GM19351 (cell line): ENCODE measurements around the gene ACAP3.

Experiments
- ATAC-seq: cut with Tn5 transposase; IDR thresholded peaks from one replicate; pipeline ENCODE4 v1.9.1; 2021; ENCODE audit warnings: mild to moderate bottlenecking, moderate library complexity; ENCODE audit not compliant: unreplicated experiment

Gene ACAP3

DNA sequence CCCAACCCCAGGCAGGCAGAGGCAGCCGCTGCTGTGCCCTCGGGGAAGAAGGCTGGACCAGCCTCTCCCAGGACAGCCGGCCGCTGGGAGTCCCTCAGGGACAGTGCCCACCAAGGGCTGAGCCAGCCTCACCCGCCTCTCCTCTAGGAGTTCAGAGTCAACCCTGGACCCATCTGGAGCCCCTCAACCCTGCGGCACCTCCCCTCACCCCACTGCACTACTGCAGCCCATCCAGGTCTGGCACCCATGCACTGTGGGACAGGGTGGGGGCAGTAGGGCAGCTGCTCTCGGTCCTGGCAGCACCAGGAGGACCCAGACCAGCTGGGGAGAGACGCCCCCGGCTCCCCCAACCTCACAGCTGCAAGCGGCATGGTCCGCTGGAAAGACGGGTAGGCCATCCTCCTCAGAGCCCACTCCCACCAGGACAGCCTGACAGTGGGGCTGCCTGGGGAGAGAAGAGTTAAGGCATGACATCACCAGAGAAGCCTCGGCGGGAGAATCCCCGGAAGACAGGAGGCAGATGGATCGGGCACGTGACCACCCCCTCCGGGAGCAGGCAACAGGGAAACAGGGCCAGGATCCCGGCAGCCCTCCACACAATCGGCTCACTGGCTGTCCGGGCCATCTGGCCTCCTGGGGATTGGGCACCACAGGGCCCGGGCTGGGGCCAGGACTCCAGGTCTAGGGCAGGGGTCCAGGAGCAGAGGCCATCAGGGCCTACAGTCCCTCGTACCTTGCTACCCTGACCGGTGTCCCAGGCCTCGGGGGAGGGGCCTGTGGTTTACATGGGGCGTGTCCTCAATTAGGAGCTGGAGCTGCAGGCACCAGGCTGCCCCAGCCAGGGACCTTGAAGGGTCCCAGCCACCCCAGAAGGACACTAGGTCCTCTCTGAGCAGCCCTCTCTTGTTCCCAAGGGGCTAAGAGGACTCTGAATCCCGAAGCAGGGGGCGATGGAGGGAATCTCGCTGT lies 3.1 kb downstream of the ACAP3 start:
- ATAC-seq, result no peak

DNA sequence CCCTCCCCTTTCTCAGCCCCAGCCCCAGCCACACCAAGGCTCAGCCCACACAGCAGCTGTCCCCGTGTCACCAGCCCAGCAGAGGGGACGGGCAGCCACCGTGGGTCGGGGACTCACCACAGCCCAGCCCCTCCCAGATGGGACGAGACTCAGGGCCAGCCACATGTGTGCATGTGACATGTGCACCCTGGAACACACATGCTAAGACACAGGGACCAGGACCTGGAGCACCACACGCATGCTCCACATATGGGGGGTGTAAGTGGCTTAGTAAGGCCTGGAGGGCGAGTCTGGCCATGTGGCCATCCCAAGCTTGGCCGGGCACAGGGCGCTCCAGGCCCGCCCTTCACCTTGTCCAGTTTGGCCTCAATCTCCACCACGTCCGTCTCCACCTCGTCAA lies 4.0 kb downstream of the ACAP3 start:
- no peak for ATAC-seq

- ATAC-seq, result no peak
Measured at GRCh38 chr1:1302951-1303509, 4.7 kb downstream of the ACAP3 start.

DNA sequence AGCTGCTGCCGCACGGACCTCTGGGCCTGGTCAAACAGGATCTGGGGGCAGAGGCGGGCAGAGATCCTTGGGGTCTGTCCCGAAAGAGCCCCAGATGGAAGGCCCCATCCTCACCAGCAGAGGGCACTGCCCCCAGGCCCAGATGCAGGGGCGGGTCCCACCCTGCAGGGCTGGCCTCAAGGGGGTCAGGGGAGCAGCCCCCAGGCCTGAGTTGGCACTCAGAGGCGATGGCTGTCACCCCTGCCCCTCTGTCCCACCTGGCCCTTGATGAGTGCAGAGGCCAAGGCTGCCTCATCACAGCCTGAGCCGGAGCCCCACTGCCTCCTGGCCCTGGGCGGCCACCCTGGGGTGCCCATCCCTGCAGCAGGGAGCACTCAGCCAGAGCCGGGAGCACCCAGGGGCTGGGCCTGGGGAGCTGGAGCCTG lies 5.7 kb downstream of the ACAP3 start:
- no peak for ATAC-seq

GRCh38 chr1:1300352-1300739 lies 7.4 kb downstream of the ACAP3 start:
- no peak for ATAC-seq

- peak; percentile 62 for ATAC-seq
Measured at GRCh38 chr1:1299686-1300351, 7.9 kb downstream of the ACAP3 start.

- ATAC-seq, result no peak
Measured at GRCh38 chr1:1298861-1299685, 8.7 kb downstream of the ACAP3 start.

DNA sequence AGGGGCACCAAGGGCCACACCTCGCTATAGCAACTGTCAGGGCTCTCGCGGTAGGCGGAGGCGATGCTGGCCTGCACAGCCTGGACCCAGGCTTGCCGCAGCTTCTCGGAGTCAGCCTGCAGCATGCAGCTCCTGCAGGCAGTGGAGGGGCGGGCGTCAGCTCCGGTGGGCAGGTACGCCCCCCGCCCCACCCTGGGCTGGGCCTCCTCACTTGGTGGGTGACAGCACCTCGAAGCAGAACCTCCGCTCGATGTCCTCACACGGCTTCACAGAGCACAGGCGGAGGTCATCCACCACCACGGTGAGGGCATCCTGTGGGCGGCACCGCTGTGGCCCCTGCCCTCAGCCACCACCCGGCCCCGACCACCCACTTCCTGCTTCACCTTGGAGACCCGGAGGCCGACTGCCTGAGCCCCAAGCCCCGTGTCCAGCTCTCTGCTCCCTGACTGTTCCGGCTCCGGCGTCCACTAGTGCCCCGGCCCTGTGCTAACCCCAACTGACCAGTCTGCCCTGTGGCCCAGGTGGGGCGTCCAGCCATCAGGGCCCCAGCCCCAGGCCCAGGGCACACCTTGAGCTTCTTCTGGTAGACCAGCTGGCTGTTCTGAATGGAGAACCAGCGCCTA lies 9.8 kb downstream of the ACAP3 start:
- ATAC-seq, result no peak

DNA sequence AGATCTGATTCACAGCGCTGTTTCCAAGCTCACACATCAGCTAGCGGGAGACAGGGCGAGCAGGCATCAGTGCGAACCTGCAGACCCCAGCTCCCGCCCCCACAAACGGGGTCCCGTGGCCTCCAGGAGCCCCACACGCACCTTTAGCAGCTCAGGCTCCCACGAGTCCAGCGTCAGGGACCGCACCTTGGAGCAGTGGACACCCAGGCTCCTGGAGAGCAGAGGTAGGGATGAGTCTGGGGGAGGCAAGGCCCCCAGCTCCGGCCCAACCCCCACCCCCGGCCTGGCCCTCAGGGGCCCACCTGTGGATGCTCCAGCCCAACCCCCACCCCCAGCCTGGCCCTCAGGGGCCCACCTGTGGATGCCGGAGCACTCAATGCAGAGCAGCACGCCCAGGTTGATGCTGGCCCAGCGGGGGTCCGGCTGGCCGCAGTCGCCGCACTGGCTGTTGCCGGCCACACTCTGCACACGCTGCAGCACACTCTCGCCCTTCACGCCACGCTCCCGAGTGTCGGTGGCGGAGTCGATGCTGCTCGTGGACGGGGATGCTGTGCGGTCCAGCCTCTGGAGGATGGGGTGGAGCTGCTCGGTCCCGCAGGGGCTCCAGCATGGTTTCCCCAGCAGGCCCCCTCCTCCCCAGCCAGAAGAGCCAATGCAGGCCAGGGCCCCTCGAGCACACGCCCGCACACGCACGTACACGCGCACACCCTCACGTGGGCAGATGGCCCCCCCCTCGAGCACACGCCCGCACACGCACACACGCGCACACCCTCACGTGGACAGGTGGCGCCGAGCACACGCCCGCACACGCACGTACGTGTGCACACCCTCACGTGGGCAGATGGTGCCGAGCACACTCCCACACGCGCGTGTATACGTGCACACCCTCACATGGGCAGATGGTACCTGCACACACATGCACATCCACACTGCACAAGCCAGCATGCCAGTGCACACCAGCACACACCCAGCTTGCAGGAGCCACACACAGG lies 11.4 kb downstream of the ACAP3 start:
- ATAC-seq, result no peak

DNA sequence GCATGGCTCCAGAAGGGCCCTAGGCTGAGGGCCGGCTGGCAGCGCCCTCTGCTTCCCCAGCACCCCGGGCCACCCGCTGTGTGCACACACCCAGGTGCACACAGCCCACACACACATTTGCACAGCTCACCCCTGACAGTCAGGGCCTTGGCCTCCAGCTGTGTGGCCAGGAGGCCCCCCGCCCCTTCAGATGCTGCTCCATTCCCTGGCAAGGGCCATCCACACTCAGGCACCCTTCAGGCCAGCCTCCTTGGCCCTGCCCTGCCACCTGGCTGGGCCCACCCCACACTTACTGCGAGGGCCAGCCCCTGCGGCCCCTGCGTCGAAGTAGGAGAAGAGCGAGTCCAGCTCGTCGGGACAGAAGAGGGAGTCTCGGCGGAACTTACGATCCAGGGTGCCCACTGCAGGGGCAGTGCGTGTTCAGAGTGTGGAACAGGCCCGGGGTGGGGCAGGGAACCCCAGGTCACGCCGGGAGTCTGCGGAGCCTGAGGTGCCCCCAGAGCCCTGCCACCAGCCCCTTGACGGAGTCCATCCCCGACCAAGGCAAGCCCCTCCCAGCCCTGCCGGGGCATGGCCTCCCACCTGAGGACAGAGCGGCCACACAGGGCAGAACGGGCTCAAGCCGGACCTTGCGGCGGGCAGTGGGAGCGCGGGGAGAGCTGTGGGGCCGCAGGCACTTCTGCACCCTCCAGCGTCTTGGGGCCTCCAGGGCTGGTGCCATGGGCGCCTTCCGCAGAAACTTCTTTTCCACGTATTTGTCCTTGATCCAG lies 12.4 kb downstream of the ACAP3 start:
- no peak for ATAC-seq

- no peak for ATAC-seq
Measured at GRCh38 chr1:1294250-1294890, 13.4 kb downstream of the ACAP3 start.

DNA sequence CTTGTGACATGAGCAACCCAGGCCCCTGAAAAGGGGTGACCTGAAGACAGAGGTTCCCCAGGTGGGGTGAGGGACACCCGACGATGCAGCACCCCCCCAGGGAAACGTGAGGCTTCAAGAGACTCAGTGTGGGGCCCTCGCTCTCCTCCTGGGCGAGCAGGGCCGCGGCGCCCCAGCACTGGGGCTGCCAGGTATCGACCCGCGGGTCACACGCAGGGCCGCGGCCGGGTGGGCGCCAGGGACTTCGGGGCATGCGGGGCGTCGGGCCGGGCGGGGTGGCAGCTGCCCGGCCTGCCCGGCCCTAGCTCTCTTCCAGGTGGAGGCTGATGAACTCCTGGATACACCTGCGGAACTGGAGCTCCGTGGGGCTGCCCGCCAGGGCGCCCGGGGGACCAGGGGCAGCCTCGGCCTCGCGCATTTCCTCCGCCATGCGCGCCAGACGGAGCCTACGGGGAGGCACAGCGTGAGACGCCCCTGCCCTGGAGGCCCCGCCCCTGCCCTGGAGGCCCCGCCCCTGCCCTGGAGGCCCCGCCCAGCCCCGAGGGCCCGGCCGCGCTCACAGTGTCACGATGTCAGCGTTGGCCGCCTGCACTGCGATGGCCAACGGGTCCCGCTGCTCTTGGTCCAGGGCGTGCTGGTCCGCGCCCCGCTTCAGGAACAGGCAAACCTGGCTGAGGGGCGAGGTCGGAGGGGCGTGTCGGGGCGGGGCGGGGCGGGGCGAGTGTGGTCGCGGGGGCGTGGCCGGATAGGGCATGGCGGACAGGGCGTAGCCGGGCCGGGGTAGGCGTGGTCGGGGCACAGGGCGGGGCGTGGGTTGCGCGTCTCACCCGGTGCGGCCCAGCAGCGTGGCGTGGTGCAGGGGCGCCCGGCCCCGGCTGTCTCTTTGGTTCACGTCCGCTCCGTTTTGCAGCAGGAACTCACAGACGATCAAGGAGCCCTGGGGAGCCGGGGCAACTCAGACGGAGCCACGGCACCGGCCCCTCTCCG lies 14.2 kb downstream of the ACAP3 start:
- ATAC-seq, result no peak

GRCh38 chr1:1292851-1293250 lies 14.9 kb downstream of the ACAP3 start:
- ATAC-seq, result no peak

DNA sequence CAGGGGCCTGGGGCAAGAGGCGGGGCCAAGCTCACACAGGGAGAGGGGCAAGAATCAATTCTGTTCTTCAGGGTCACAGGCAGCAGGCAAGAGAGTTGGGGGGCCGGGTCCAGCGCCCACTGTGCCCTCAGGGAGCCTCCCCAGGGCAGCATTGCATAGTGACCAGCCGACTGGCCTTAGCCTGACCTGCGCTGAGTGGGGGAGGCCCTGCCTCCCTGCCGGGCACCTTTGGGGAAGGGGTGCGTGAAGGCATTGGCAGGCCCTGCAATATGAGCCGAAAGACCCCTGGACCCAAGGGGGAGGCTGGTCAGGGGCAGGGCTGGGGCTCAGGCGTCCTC lies 15.3 kb downstream of the ACAP3 start:
- no peak for ATAC-seq

DNA sequence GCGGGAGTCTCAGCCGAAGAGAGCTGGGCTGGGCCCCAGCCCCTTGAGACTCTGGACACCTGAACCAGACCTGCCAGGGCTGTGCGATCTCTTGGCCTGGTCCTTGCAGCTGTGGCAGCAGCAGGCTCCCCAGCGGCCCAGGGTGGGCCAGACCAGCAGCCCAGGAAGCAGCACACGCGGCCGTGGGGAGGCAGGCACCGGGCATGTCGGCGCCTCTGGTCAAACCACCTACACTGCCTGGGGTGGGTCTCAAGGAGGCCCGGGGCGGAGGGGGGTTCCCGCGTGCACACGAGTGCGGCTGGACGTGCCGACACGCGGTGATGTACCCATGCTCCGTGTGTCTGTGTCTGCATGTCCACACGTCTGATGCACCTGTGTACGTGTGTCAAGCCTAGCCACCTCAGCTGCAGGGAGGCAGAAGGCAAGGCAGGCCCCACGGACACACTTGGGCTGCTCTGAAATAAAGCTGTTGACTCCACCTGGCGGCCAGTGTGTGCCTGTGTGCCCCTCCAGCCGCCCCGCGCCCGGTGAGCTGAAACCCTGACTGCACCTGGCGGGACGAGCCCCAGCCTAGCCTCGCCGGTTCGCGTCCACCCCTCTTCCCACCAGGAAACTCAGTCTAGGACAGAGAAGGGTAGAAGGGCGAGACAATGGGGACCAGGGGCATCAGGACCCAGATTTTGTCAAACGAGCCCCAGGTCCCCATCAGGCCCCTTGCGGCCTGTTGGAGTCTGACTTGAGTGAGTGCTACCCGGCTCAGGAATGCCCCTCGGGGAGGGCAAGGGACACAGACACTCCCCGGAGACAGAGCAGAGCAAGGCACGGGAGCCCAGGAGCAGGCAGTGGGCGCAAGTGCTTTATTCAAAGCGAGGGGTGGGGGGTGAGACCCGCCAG lies 15.9 kb downstream of the ACAP3 start:
- no peak for ATAC-seq

- ATAC-seq, result no peak
Measured at GRCh38 chr1:1291023-1291528, 16.7 kb downstream of the ACAP3 start.
